Lower leg skin (tissue), 4 donors: ENCODE data around the gene ZNF302. TPM values are rescaled to one million over a fixed set of nuclear protein-coding genes. Genes with fewer than 3 reads are reported as not detected.
"Not testable (repeated sequence)": the region's sequence is repeated elsewhere in the genome, so short reads cannot be mapped to it uniquely, and the experiment has no call there.

Experiments
- DNase-seq, 2 donors: peaks; one replicate each; pipeline ENCODE4 v3.0.0-alpha.2; 2019; ENCODE audit warnings: low spot score in 2 of 2
- H3K4me3 ChIP-seq: fragments of 200-600 bp; sonication (generic); 2 replicates; pipeline ENCODE4 v1.5.1; 2017; ENCODE audit warnings: mild to moderate bottlenecking, low read depth; ENCODE audit not compliant: poor library complexity, severe bottlenecking
- POLR2A ChIP-seq, 2 donors: fragments of 450-650 bp; IDR thresholded peaks; one replicate each; pipeline ENCODE4 v1.6.1; 2016 to 2017; ENCODE audit warnings: antibody characterized with exemption in 2 of 2, mild to moderate bottlenecking in 1 of 2, moderate library complexity in 1 of 2
- WGBS, 2 donors: methylation state at CpG; one replicate each; pipeline ENCODE4 v1.1.5; 2018; 5-methylcytosine and 5-hydroxymethylcytosine counted together
- intact Hi-C: fragments of 100-400 bp; cut with DNase I; formaldehyde crosslinking; loops from one replicate; pipeline ENCODE4 v1.15.0; 2023; ENCODE audit warnings: low total_unique reads
- total RNA-seq, 4 donors: library from RNA; depleted of rRNA; stranded (reverse); fragments of >200 nt; gene quantifications; one replicate each; pipeline ENCODE4 v1.1.0, GENCODE V29; 2016
- TF ChIP-seq, protein P1 (sequence below), 3 donors: fragments of 450-650 bp; IDR thresholded peaks; one replicate each; pipeline ENCODE4 v1.5.1; 2016; ENCODE audit warnings: antibody characterized with exemption in 3 of 3, mild to moderate bottlenecking in 3 of 3, moderate library complexity in 2 of 3

The ZNF302 gene
- total RNA-seq, 4 donors from 2014 or later: 9.2 to 21.4 (median 11.6) TPM

DNA sequence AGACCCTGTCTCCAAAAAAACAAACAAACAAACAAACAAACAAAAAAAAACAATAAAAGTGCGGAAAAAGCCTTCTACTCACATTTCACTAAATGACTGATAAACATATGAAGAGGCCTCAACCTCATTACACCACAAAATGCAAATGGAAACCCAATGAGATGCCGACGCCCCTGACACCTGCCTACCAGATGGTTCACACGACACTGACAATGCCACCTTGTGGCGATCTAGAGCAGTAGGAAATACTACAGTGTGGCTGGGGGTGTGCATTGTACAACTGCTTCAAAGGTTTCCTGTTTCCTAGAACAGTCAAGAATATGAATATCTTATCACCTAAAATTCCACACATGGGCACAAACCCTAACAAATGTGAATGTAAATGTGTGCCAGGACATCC, 14.6 kb upstream of the ZNF302 start:
- WGBS, 2 donors: 36 to 44% methylated on average over 5 of the region's 5 CpGs
- no peak for DNase-seq
- H3K4me3 ChIP-seq: no peak overlapping the region
- TF ChIP-seq, protein P1, sequence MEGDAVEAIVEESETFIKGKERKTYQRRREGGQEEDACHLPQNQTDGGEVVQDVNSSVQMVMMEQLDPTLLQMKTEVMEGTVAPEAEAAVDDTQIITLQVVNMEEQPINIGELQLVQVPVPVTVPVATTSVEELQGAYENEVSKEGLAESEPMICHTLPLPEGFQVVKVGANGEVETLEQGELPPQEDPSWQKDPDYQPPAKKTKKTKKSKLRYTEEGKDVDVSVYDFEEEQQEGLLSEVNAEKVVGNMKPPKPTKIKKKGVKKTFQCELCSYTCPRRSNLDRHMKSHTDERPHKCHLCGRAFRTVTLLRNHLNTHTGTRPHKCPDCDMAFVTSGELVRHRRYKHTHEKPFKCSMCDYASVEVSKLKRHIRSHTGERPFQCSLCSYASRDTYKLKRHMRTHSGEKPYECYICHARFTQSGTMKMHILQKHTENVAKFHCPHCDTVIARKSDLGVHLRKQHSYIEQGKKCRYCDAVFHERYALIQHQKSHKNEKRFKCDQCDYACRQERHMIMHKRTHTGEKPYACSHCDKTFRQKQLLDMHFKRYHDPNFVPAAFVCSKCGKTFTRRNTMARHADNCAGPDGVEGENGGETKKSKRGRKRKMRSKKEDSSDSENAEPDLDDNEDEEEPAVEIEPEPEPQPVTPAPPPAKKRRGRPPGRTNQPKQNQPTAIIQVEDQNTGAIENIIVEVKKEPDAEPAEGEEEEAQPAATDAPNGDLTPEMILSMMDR (IDR thresholded peaks at IDR 0.05): no peak
- no peak for TF ChIP-seq POLR2A (IDR thresholded peaks at IDR 0.05)
- intact Hi-C loops: no loop called here

DNA sequence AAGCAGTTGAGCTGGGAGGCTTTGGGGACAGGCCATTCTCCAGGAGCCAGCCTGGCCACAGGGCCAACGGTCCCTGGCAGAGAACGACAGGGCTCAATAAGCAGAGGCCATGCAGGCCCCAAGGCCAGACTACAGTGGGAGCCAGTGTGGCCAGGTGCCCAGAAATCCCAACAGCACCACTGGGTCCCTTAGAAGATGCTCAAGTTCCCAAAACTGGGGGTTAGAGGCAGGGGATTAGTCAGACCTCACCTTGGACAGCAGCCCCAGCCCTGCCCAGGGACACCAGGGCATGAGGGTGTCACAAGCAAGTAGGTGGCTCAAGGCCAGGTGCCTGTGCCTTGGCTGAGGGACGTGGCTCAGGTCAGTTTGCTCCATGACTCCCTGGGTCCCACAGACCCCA, 13.3 kb upstream of the ZNF302 start:
- intact Hi-C loops: no loop called here
- no peak overlapping the region for H3K4me3 ChIP-seq
- 85 to 90% methylated on average over 3 of the region's 3 CpGs for WGBS, 2 donors
- TF ChIP-seq POLR2A (IDR thresholded peaks at IDR 0.05): no peak
- TF ChIP-seq, protein P1 (IDR thresholded peaks at IDR 0.05): no peak
- DNase-seq: no peak

DNA sequence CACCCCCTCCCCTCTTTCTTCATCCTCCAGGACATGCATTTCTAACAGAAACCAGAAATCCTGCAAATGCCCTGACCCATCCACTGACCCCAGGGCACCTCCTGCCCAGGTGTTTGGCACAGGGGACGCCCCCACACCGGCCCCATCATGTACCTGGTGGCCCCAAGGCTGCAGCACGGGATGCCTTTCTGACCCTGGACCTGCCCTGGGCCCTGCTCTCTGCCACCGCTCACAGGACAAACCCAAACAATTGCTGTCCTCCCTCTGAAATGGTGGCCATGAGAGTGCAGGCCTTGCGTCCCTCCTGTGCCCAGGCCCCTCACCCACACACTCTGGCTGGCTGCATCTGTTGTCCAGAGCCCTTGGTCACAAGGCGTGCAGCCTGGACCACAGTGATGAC, 12.6 kb upstream of the ZNF302 start:
- DNase-seq: no peak
- intact Hi-C loops: no loop called here
- WGBS, 2 donors: 81 to 98% methylated on average over 4 to 5 of the region's 6 CpGs
- TF ChIP-seq, protein P1 (IDR thresholded peaks at IDR 0.05): no peak
- no peak for TF ChIP-seq POLR2A (IDR thresholded peaks at IDR 0.05)
- H3K4me3 ChIP-seq: no peak overlapping the region

DNA sequence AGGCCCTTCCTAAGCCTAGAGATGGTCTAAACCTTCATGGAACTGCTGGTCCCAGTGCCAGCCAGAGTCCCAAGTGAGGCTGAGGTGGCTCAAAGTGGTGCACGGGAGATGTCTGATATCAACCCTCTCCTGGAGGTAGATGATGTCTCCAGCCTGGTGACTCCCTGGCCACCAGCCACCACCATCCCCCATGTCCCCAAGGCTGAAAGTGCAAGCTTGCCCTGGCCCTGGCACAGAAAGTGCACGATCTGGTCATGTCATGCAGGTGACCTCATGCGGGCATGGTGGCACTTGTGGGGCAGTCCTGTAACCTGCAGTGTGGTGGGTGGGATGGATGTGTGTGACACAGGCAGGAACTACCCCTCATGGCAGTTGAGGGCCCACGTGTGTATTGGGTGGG, 12.2 kb upstream of the ZNF302 start:
- intact Hi-C loops, DNase-seq, H3K4me3 ChIP-seq: not testable (repeated sequence)
- 69 to 85% methylated on average over 4 of the region's 4 CpGs for WGBS, 2 donors

DNA sequence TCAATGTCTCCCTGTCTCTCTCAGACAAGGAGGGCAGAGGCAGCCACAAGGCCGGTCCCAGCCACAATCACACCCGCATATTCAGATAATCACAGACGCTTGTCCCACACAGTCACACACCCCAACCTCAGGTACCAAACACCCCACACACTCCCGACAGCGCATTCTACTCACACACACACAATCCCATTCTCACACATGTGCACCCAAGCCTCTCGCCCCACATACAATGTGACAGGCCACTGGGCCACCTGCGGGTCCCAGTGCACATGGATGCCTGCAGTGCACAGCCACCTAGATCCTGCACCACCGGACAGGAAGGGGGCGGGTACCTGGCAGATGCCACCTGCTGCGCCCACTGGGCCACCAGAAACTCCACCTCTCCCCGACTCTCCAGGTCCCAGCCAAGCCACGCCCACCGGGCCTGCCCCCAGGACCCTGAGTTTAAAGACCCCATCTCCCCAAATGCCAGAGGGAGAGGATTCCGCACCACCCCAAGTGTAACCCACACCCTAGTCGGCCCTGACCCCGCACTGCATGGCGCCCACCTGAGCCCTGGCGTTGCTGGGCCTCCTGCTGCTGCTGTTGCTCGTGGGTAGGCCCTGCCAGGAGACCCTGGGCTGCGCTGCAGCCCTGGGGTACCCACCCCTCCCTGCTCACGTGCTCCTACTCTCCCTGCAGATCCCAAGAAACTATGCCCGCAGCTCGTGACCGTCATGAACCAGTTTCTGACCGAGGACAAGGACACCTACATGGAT, 11.1 kb upstream of the ZNF302 start:
- WGBS, 2 donors: 94% methylated on average over 24 to 25 of the region's 25 CpGs
- intact Hi-C loops: no loop called here
- TF ChIP-seq POLR2A (IDR thresholded peaks at IDR 0.05): no peak
- TF ChIP-seq, protein P1 (IDR thresholded peaks at IDR 0.05): no peak
- no peak for DNase-seq
- no peak overlapping the region for H3K4me3 ChIP-seq

DNA sequence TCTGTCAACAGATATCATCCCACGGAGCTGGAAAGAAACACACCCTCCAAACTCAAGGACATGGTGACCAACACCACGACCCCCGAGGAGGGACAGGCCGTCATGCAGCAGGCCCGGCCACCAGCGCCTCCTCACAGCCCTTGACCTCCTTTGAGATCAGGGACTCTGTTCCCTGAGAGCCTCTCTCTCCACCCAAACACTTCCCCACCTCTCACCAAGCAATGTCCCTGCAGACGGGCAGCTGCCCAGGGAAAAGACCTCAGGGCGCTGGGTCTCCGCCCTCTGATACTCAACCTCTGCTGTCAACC, 10.6 kb upstream of the ZNF302 start:
- intact Hi-C loops: no loop called here
- H3K4me3 ChIP-seq: no peak overlapping the region
- TF ChIP-seq POLR2A (IDR thresholded peaks at IDR 0.05): no peak
- TF ChIP-seq, protein P1 (IDR thresholded peaks at IDR 0.05): no peak
- 88 to 90% methylated on average over 9 of the region's 9 CpGs for WGBS, 2 donors
- DNase-seq: no peak
